NCI-H2196 (cell line): ENCODE data around the gene ARHGAP27.
A peak's percentile ranks its signal among the peaks of the same experiment; 100 is the strongest.

Source experiments
- DNase-seq: peaks from one replicate; lab custom pipeline; 2025; ENCODE audit not compliant: unreplicated experiment; lab: John Stamatoyannopoulos, UW

ARHGAP27 gene

GRCh38 chr17:45408611-45409421, 23.9 kb downstream of the ARHGAP27 start:
- DNase-seq, result no peak

- DNase-seq, result no peak
These were observed 26.6 kb downstream of the ARHGAP27 start for GRCh38 chr17:45406107-45406506.

- no peak for DNase-seq
These were observed 27.2 kb downstream of the ARHGAP27 start for GRCh38 chr17:45405250-45406086.

GRCh38 chr17:45404870-45405249, 27.8 kb downstream of the ARHGAP27 start:
- no peak for DNase-seq

- DNase-seq, result no peak
These were observed 28.7 kb downstream of the ARHGAP27 start for GRCh38 chr17:45403906-45404490.

GRCh38 chr17:45402916-45403315, 29.8 kb downstream of the ARHGAP27 start:
- no peak for DNase-seq

GRCh38 chr17:45398800-45399199, 33.9 kb downstream of the ARHGAP27 start:
- no peak for DNase-seq

- no peak for DNase-seq
These were observed 34.9 kb downstream of the ARHGAP27 start for GRCh38 chr17:45397796-45398195.

GRCh38 chr17:45396496-45397205, 36.0 kb downstream of the ARHGAP27 start:
- no peak for DNase-seq

- no peak for DNase-seq
These were observed 36.9 kb downstream of the ARHGAP27 start for GRCh38 chr17:45395569-45396415.

- DNase-seq, result peak; percentile 50
These were observed 37.6 kb downstream of the ARHGAP27 start for GRCh38 chr17:45394913-45395568.

- no peak for DNase-seq
These were observed 38.1 kb downstream of the ARHGAP27 start for GRCh38 chr17:45394564-45394912.

GRCh38 chr17:45394091-45394490, 38.6 kb downstream of the ARHGAP27 start:
- DNase-seq, result no peak

GRCh38 chr17:45393411-45393810, 39.3 kb downstream of the ARHGAP27 start:
- DNase-seq, result no peak

GRCh38 chr17:45391918-45392317, 40.8 kb downstream of the ARHGAP27 start:
- no peak for DNase-seq

GRCh38 chr17:45391291-45391690, 41.4 kb downstream of the ARHGAP27 start:
- no peak for DNase-seq

GRCh38 chr17:45389354-45389753, 43.3 kb downstream of the ARHGAP27 start:
- no peak for DNase-seq

- DNase-seq, result no peak
These were observed 43.9 kb downstream of the ARHGAP27 start for GRCh38 chr17:45388604-45389325.

- no peak for DNase-seq
These were observed 44.9 kb downstream of the ARHGAP27 start for GRCh38 chr17:45387739-45388138.
